CD14-positive monocyte (primary cell): ENCODE measurements around the gene CRTC2. TPM values are rescaled to one million over a fixed set of nuclear protein-coding genes. Genes with fewer than 3 reads are reported as not detected.

Experiments used
- DNase-seq, 3 donors: peaks; one replicate each; pipeline ENCODE4 v3.0.0-alpha.2; 2011 to 2022
- H2AFZ ChIP-seq: 2 replicates; pipeline ENCODE4 v1.6.0; 2012; ENCODE audit warnings: mild to moderate bottlenecking, low read depth, low read length, inconsistent platforms; ENCODE audit not compliant: insufficient read depth, poor library complexity, severe bottlenecking
- H3K27ac ChIP-seq, 2 donors: 1 replicate in 1 of 2; 2 replicates in 1 of 2; pipeline ENCODE4 v1.5.1; 2012 to 2013; ENCODE audit warnings: low read length in 2 of 2, control low read depth in 1 of 2, inconsistent platforms in 1 of 2, low read depth in 1 of 2, mild to moderate bottlenecking in 1 of 2
- H3K27me3 ChIP-seq, 2 donors: one replicate each; pipeline versions ENCODE4 v1.6.0 to v1.6.1; 2011 to 2013; ENCODE audit warnings: low read length in 2 of 2; ENCODE audit not compliant: control insufficient read depth in 2 of 2, insufficient read depth in 2 of 2
- H3K36me3 ChIP-seq, 2 donors: replicated peaks in 1 of 2; 1 replicate in 1 of 2; 2 replicates in 1 of 2; pipeline versions ENCODE4 v1.5.1 to v1.6.1; 2012 to 2013; ENCODE audit warnings: low read length in 2 of 2, control low read depth in 1 of 2, inconsistent platforms in 1 of 2, mild to moderate bottlenecking in 1 of 2; ENCODE audit not compliant: insufficient read depth in 2 of 2, control insufficient read depth in 1 of 2
- H3K4me1 ChIP-seq, 2 donors: 1 replicate in 1 of 2; 2 replicates in 1 of 2; pipeline versions ENCODE4 v1.5.1 to v1.6.1; 2012 to 2013; ENCODE audit warnings: low read length in 2 of 2, control low read depth in 1 of 2, inconsistent platforms in 1 of 2, mild to moderate bottlenecking in 1 of 2, moderate library complexity in 1 of 2; ENCODE audit not compliant: insufficient read depth in 2 of 2, control insufficient read depth in 1 of 2
- H3K4me2 ChIP-seq: replicated peaks from 2 replicates; pipeline ENCODE3; 2012; ENCODE audit warnings: low read length, moderate library complexity, mild to moderate bottlenecking; ENCODE audit not compliant: poor library complexity, severe bottlenecking; ENCODE audit errors: extremely low read depth
- H3K4me3 ChIP-seq, 3 experiments: fragments of 200-600 bp in 1 of 3; sonication (generic) in 1 of 3; replicated peaks in 1 of 3; 1 replicate in 2 of 3; 2 replicates in 1 of 3; pipeline ENCODE4 v1.5.1; 2011 to 2013; ENCODE audit warnings: low read length in 3 of 3, mild to moderate bottlenecking in 3 of 3, control low read depth in 2 of 3, low read depth in 2 of 3, inconsistent platforms in 1 of 3, moderate library complexity in 1 of 3
- H3K79me2 ChIP-seq: 2 replicates; pipeline ENCODE4 v1.6.0; 2012; ENCODE audit warnings: mild to moderate bottlenecking, control low read depth, inconsistent platforms, low read length, moderate library complexity; ENCODE audit not compliant: insufficient read depth
- H3K9ac ChIP-seq: 2 replicates; pipeline ENCODE4 v1.6.0; 2017; ENCODE audit warnings: low read length, mild to moderate bottlenecking; ENCODE audit not compliant: insufficient read depth, poor library complexity, severe bottlenecking
- H3K9me3 ChIP-seq, 2 donors: replicated peaks in 1 of 2; 1 replicate in 1 of 2; 2 replicates in 1 of 2; pipeline versions ENCODE4 v1.5.1 to v1.6.1; 2012 to 2013; ENCODE audit warnings: low read length in 2 of 2, control low read depth in 1 of 2; ENCODE audit not compliant: control insufficient read depth in 1 of 2, insufficient read depth in 1 of 2
- H4K20me1 ChIP-seq: 2 replicates; pipeline ENCODE4 v1.6.0; 2012; ENCODE audit warnings: mild to moderate bottlenecking, low read length, control low read depth, moderate library complexity; ENCODE audit not compliant: insufficient read depth
- H3K27ac Mint-ChIP-seq, 7 donors: one replicate each; pipeline ENCODE4 v1.8.0; 2020; ENCODE audit warnings: mild to moderate bottlenecking in 7 of 7, mixed read lengths in 7 of 7, moderate library complexity in 6 of 7, inconsistent platforms in 2 of 7
- H3K27me3 Mint-ChIP-seq, 3 donors: one replicate each; pipeline ENCODE4 v1.8.0; 2021 to 2022; ENCODE audit warnings: low read depth in 3 of 3, mild to moderate bottlenecking in 3 of 3, mixed read lengths in 3 of 3, moderate library complexity in 3 of 3, inconsistent platforms in 1 of 3
- H3K36me3 Mint-ChIP-seq, 2 donors: one replicate each; pipeline ENCODE4 v1.8.0; 2020; ENCODE audit warnings: mixed read lengths in 2 of 2, inconsistent platforms in 1 of 2, mild to moderate bottlenecking in 1 of 2
- H3K4me1 Mint-ChIP-seq: one replicate; pipeline ENCODE4 v1.8.0; 2020; ENCODE audit warnings: mild to moderate bottlenecking, mixed read lengths
- H3K4me3 Mint-ChIP-seq, 2 donors: one replicate each; pipeline ENCODE4 v1.8.0; 2020; ENCODE audit warnings: mild to moderate bottlenecking in 2 of 2, mixed read lengths in 2 of 2, moderate library complexity in 1 of 2
- H3K9me3 Mint-ChIP-seq, 7 donors: one replicate each; pipeline ENCODE4 v1.8.0; 2020 to 2022; ENCODE audit warnings: mixed read lengths in 7 of 7, mild to moderate bottlenecking in 6 of 7, moderate library complexity in 6 of 7, inconsistent platforms in 2 of 7
- CTCF ChIP-seq: fragments of 200-600 bp; IDR thresholded peaks from one replicate; pipeline ENCODE4 v1.8.0; 2022; ENCODE audit warnings: antibody characterized with exemption, mild to moderate bottlenecking
- WGBS: methylation state at CpG from one replicate; pipeline ENCODE4 v1.1.5; 2013; ENCODE audit warnings: missing lambda C conversion rate; ENCODE audit not compliant: insufficient coverage; 5-methylcytosine and 5-hydroxymethylcytosine counted together
- intact Hi-C, 2 donors: fragments of 100-400 bp; cut with micrococcal nuclease; formaldehyde crosslinking; loops; one replicate each; pipeline versions ENCODE4 v1.15.0 to v1.15.1; 2023
- polyA plus RNA-seq, 3 donors: library from polyadenylated mRNA; depleted of rRNA in 1 of 3; unstranded in 2 of 3; stranded (reverse) in 1 of 3; fragments of 300-500 nt in 2 of 3; fragments of >200 nt in 1 of 3; fragmentation: Illumina TruSeq in 2 of 3; gene quantifications; 1 replicate in 2 of 3; 2 replicates in 1 of 3; pipeline ENCODE4 v1.2.3, GENCODE V29; 2012 to 2021

The CRTC2 gene
- polyA plus RNA-seq, 3 donors: 13.7 to 86.0 (median 21.2) TPM

- peaks cover 66 to 80% of the 10 kb centered on the region in 2 donors for H3K4me1 ChIP-seq
Measured at GRCh38 chr1:153963850-153964331, 5.5 kb upstream of the CRTC2 start.

More at GRCh38 chr1:153963850-153964331, 5.5 kb upstream of the CRTC2 start:
- Histone ChIP-seq H3K27ac (peak overlapping the region; percentile 90 to 95), H2AFZ (peak overlapping the region; percentile 85), H3K27me3 (no peaks in the 10 kb centered on the region), H3K36me3 (peaks cover 10 to 27% of the 10 kb centered on the region in 2 donors), H3K9ac (peak overlapping the region; percentile 74), H3K4me2 (peak overlapping the region; percentile 82), H3K9me3 (no peaks in the 10 kb centered on the region), H3K79me2 (peaks cover 74% of the 10 kb centered on the region), H4K20me1 (peaks cover 13% of the 10 kb centered on the region), H3K4me3 (peak overlapping the region; percentile 53 to 91 (median 70))
- H3K27ac Mint-ChIP-seq: peak overlapping the region; percentile 89 to 98 (median 94)
- no peak for TF ChIP-seq CTCF
- intact Hi-C loops: loop anchor here in 1 of 2 donors (2.0 to 5.0 kb wide), 2 partner anchors 17 to 172 kb away; partner anchors contain the start of gene DENND4B
- peaks cover 0 to 2% (median 0%) of the 10 kb centered on the region in 7 donors for H3K9me3 Mint-ChIP-seq
- 0% methylated on average over 17 of the region's 22 CpGs for WGBS
- peaks cover 71% of the 10 kb centered on the region for H3K4me1 Mint-ChIP-seq
- H3K36me3 Mint-ChIP-seq: peaks cover 17 to 31% of the 10 kb centered on the region in 2 donors
- peaks cover 0 to 2% (median 0%) of the 10 kb centered on the region in 3 donors for H3K27me3 Mint-ChIP-seq
- peak overlapping the region; percentile 79 to 91 for H3K4me3 Mint-ChIP-seq
- no peak for DNase-seq
